HG03095 (cell line): ENCODE measurements around the gene SULT1C2.
"Not testable (repeated sequence)": the region's sequence is repeated elsewhere in the genome, so short reads cannot be mapped to it uniquely, and the experiment has no call there.

Source experiments
- ATAC-seq: cut with Tn5 transposase; IDR thresholded peaks from one replicate; pipeline ENCODE4 v1.9.1; 2021; ENCODE audit warnings: moderate library complexity; ENCODE audit not compliant: unreplicated experiment

Gene SULT1C2

GRCh38 chr2:108348816-108349570, 60.3 kb downstream of the SULT1C2 start:
- ATAC-seq: no peak

GRCh38 chr2:108349571-108349928, 60.9 kb downstream of the SULT1C2 start:
- ATAC-seq: no peak

GRCh38 chr2:108351889-108352288, 63.2 kb downstream of the SULT1C2 start:
- no peak for ATAC-seq

- ATAC-seq: no peak
These were observed 65.4 kb downstream of the SULT1C2 start for GRCh38 chr2:108354136-108354535.

GRCh38 chr2:108355906-108356734, 67.4 kb downstream of the SULT1C2 start:
- ATAC-seq: no peak

GRCh38 chr2:108359336-108359735, 70.6 kb downstream of the SULT1C2 start:
- ATAC-seq: not testable (repeated sequence)
